Measurements from ENCODE around the gene GBGT1.

GBGT1 gene

GRCh38 chr9:133113163-133113948 lies 50.4 kb downstream of the GBGT1 start:
- DNase-seq: no peak

GRCh38 chr9:133112663-133113026 lies 51.1 kb downstream of the GBGT1 start:
- DNase-seq: no peak

- DNase-seq: no peak
These were observed 51.7 kb downstream of the GBGT1 start for GRCh38 chr9:133111808-133112662.

- DNase-seq: no peak
These were observed 53.6 kb downstream of the GBGT1 start for GRCh38 chr9:133109931-133110650.

GRCh38 chr9:133108794-133109641 lies 54.7 kb downstream of the GBGT1 start:
- no peak for DNase-seq

GRCh38 chr9:133107961-133108793 lies 55.5 kb downstream of the GBGT1 start:
- no peak for DNase-seq

- no peak for DNase-seq
These were observed 56.4 kb downstream of the GBGT1 start for GRCh38 chr9:133107245-133107722.

- DNase-seq: no peak
These were observed 57.0 kb downstream of the GBGT1 start for GRCh38 chr9:133106511-133107244.

- DNase-seq: no peak
These were observed 58.3 kb downstream of the GBGT1 start for GRCh38 chr9:133105461-133105770.

- DNase-seq: no peak
These were observed 58.8 kb downstream of the GBGT1 start for GRCh38 chr9:133104718-133105460.

- no peak for DNase-seq
These were observed 59.7 kb downstream of the GBGT1 start for GRCh38 chr9:133103987-133104505.

GRCh38 chr9:133103183-133103986 lies 60.3 kb downstream of the GBGT1 start:
- DNase-seq: no peak

All from fibroblast of skin of back (primary cell).